HUDEP-2 (cell line): Measurements from ENCODE around the gene CGNL1.
A peak's percentile ranks its signal among the peaks of the same experiment; 100 is the strongest.

ENCODE experiments used
- DNase-seq, 76 experiments: peaks; one replicate each; lab custom pipeline; 2025; ENCODE audit not compliant: unreplicated experiment in 76 of 76; lab: John Stamatoyannopoulos, UW

CGNL1 gene

GRCh38 chr15:57382969-57383368, 6.7 kb downstream of the CGNL1 start:
- DNase-seq = peak in 8 of 76 experiments; percentile 2 to 59 (median 17)

GRCh38 chr15:57384024-57384423, 7.7 kb downstream of the CGNL1 start:
- no peak for DNase-seq

DNA sequence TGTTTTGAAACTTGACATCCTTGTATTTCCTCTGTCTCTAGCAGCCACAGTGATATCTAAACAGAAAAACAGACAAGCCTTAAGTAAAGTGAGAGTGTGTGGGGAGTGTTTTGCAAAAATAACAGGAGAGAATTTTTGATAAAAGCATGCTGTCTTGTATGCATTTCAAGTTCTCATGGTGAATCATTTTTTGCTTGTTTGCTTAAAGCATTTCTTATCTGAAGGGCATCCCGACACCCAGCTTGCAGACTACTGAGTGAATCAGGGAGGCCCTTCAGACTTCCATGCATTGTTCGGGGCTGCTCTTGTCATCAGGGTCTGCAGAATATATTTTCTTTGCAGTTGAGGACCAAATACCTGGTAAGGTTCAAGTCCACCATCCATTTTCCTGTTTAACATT, 8.5 kb downstream of the CGNL1 start:
- DNase-seq = no peak

DNA sequence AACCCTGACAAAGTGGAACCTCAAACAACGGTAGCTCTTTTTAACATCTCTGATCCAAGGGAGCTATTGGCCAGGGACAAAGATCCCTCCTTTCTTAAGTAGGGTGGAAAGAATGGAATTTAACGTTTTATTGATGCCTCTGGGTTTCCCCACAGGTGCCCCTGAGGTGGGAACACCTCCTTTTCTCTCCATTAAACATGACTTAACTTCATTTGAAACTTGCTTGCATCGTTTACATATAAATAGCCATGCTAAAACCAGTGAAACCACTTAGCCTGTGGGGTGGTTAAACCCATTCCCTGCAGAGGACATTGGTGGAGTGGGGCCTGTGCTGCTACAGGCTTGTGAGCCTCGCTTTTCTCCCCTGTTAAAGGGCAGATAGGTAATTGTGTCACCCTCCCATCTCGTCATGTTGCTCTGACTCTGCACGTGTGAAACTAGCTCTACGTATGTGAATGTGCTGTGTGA, 9.7 kb downstream of the CGNL1 start:
- no peak for DNase-seq

GRCh38 chr15:57386976-57387375, 10.7 kb downstream of the CGNL1 start:
- no peak for DNase-seq

GRCh38 chr15:57387564-57388076, 11.3 kb downstream of the CGNL1 start:
- no peak for DNase-seq

DNA sequence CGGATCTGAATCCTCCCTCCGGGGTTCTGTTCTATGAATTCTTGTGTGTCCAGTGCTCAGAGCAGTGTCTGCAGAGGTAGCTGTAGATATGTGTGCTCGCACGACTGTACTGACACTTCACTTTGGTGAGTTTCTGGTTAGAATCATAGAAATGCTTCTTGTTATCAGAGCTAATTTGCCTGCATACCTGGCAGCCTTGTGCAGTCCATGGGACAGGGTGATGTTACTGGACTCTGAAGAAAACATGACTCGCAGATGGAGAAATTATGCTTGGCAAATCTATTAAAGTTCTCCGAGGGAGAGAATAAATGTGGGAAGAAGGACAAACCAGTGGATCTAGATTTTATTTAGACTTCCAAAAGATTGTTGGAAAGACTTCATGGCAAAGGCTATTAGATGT, 12.2 kb downstream of the CGNL1 start:
- no peak for DNase-seq

GRCh38 chr15:57389991-57390390, 13.7 kb downstream of the CGNL1 start:
- DNase-seq = no peak

GRCh38 chr15:57390583-57390982, 14.3 kb downstream of the CGNL1 start:
- no peak for DNase-seq

GRCh38 chr15:57391537-57391936, 15.2 kb downstream of the CGNL1 start:
- no peak for DNase-seq

GRCh38 chr15:57393061-57393460, 16.8 kb downstream of the CGNL1 start:
- DNase-seq = no peak

DNA sequence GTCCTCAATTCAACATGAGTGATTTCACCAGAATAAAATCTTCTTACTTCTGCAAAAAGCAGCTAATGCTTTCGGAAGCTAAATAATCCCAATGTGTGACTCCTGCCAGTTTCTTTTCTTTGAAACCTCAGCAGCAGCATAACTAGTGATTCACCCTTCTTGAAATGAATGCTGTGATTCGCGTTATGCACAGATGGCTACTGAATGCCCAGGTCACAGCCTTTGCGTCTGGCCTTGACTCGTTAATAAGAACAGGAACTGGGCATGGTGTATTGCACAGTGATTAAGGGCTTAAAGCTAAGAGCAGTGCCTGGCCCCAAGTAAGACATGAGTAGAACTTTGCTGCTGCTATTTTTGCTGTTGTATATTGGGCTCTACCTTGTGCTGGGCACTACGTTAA, 19.0 kb downstream of the CGNL1 start:
- no peak for DNase-seq

GRCh38 chr15:57398336-57398735, 22.0 kb downstream of the CGNL1 start:
- no peak for DNase-seq

DNA sequence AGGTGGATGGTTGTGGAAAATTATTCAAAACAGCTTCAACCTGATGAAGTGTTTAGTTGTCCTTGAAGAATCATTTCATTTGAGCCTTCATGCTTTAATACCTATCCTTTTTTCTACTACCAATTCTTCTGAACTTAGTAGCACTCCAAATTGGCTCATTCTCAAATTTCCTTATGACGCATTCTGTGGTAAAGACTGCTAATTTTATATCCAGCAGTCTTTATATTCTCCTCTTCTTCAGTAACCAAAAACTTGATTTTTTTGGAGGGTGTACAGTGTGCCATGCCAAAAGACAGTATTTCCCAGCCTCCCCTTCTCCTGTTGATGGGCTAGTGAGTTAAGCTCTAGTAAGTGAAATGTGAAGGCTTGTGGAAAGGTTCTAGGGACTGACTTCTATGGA, 25.2 kb downstream of the CGNL1 start:
- DNase-seq = no peak

DNA sequence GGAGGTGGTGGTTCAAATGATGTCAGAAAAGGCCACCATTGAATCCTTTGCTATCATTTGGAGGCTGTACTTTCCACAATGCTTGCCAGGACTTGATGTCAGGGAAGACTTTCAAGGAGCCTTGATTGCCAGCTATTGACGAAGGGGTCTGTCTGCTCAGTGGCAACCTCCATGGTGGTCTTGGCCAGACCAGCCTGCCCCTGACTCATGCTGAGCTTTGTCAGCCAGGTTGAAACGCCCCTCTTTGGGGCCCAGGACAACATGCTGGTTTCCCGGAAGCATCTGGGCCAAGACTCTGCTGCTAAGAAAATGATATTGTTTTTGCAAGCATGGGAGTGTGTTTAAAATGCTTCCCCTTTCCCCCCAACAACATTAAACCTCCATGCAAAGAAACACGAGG, 26.7 kb downstream of the CGNL1 start:
- no peak for DNase-seq

- no peak for DNase-seq
Observed at GRCh38 chr15:57403566-57404325, 27.4 kb downstream of the CGNL1 start.

- no peak for DNase-seq
Observed at GRCh38 chr15:57405133-57405532, 28.8 kb downstream of the CGNL1 start.

- no peak for DNase-seq
Observed at GRCh38 chr15:57406062-57406772, 29.9 kb downstream of the CGNL1 start.

GRCh38 chr15:57410373-57410772, 34.1 kb downstream of the CGNL1 start:
- DNase-seq = no peak

GRCh38 chr15:57411945-57412768, 35.9 kb downstream of the CGNL1 start:
- no peak for DNase-seq

GRCh38 chr15:57415602-57416001, 39.3 kb downstream of the CGNL1 start:
- DNase-seq = no peak
